CD14-positive monocyte (primary cell): ENCODE measurements around the gene KMT2A. TPM values are rescaled to one million over a fixed set of nuclear protein-coding genes. Genes with fewer than 3 reads are reported as not detected.

Experiments used
- DNase-seq, 3 donors: peaks; one replicate each; pipeline ENCODE4 v3.0.0-alpha.2; 2011 to 2022
- H2AFZ ChIP-seq: 2 replicates; pipeline ENCODE4 v1.6.0; 2012; ENCODE audit warnings: mild to moderate bottlenecking, low read depth, low read length, inconsistent platforms; ENCODE audit not compliant: insufficient read depth, poor library complexity, severe bottlenecking
- H3K27ac ChIP-seq, 2 donors: 1 replicate in 1 of 2; 2 replicates in 1 of 2; pipeline ENCODE4 v1.5.1; 2012 to 2013; ENCODE audit warnings: low read length in 2 of 2, control low read depth in 1 of 2, inconsistent platforms in 1 of 2, low read depth in 1 of 2, mild to moderate bottlenecking in 1 of 2
- H3K27me3 ChIP-seq, 2 donors: one replicate each; pipeline versions ENCODE4 v1.6.0 to v1.6.1; 2011 to 2013; ENCODE audit warnings: low read length in 2 of 2; ENCODE audit not compliant: control insufficient read depth in 2 of 2, insufficient read depth in 2 of 2
- H3K36me3 ChIP-seq, 2 donors: replicated peaks in 1 of 2; 1 replicate in 1 of 2; 2 replicates in 1 of 2; pipeline versions ENCODE4 v1.5.1 to v1.6.1; 2012 to 2013; ENCODE audit warnings: low read length in 2 of 2, control low read depth in 1 of 2, inconsistent platforms in 1 of 2, mild to moderate bottlenecking in 1 of 2; ENCODE audit not compliant: insufficient read depth in 2 of 2, control insufficient read depth in 1 of 2
- H3K4me1 ChIP-seq, 2 donors: 1 replicate in 1 of 2; 2 replicates in 1 of 2; pipeline versions ENCODE4 v1.5.1 to v1.6.1; 2012 to 2013; ENCODE audit warnings: low read length in 2 of 2, control low read depth in 1 of 2, inconsistent platforms in 1 of 2, mild to moderate bottlenecking in 1 of 2, moderate library complexity in 1 of 2; ENCODE audit not compliant: insufficient read depth in 2 of 2, control insufficient read depth in 1 of 2
- H3K4me2 ChIP-seq: replicated peaks from 2 replicates; pipeline ENCODE3; 2012; ENCODE audit warnings: low read length, moderate library complexity, mild to moderate bottlenecking; ENCODE audit not compliant: poor library complexity, severe bottlenecking; ENCODE audit errors: extremely low read depth
- H3K4me3 ChIP-seq, 3 experiments: fragments of 200-600 bp in 1 of 3; sonication (generic) in 1 of 3; replicated peaks in 1 of 3; 1 replicate in 2 of 3; 2 replicates in 1 of 3; pipeline ENCODE4 v1.5.1; 2011 to 2013; ENCODE audit warnings: low read length in 3 of 3, mild to moderate bottlenecking in 3 of 3, control low read depth in 2 of 3, low read depth in 2 of 3, inconsistent platforms in 1 of 3, moderate library complexity in 1 of 3
- H3K79me2 ChIP-seq: 2 replicates; pipeline ENCODE4 v1.6.0; 2012; ENCODE audit warnings: mild to moderate bottlenecking, control low read depth, inconsistent platforms, low read length, moderate library complexity; ENCODE audit not compliant: insufficient read depth
- H3K9ac ChIP-seq: 2 replicates; pipeline ENCODE4 v1.6.0; 2017; ENCODE audit warnings: low read length, mild to moderate bottlenecking; ENCODE audit not compliant: insufficient read depth, poor library complexity, severe bottlenecking
- H3K9me3 ChIP-seq, 2 donors: replicated peaks in 1 of 2; 1 replicate in 1 of 2; 2 replicates in 1 of 2; pipeline versions ENCODE4 v1.5.1 to v1.6.1; 2012 to 2013; ENCODE audit warnings: low read length in 2 of 2, control low read depth in 1 of 2; ENCODE audit not compliant: control insufficient read depth in 1 of 2, insufficient read depth in 1 of 2
- H4K20me1 ChIP-seq: 2 replicates; pipeline ENCODE4 v1.6.0; 2012; ENCODE audit warnings: mild to moderate bottlenecking, low read length, control low read depth, moderate library complexity; ENCODE audit not compliant: insufficient read depth
- H3K27ac Mint-ChIP-seq, 7 donors: one replicate each; pipeline ENCODE4 v1.8.0; 2020; ENCODE audit warnings: mild to moderate bottlenecking in 7 of 7, mixed read lengths in 7 of 7, moderate library complexity in 6 of 7, inconsistent platforms in 2 of 7
- H3K27me3 Mint-ChIP-seq, 3 donors: one replicate each; pipeline ENCODE4 v1.8.0; 2021 to 2022; ENCODE audit warnings: low read depth in 3 of 3, mild to moderate bottlenecking in 3 of 3, mixed read lengths in 3 of 3, moderate library complexity in 3 of 3, inconsistent platforms in 1 of 3
- H3K36me3 Mint-ChIP-seq, 2 donors: one replicate each; pipeline ENCODE4 v1.8.0; 2020; ENCODE audit warnings: mixed read lengths in 2 of 2, inconsistent platforms in 1 of 2, mild to moderate bottlenecking in 1 of 2
- H3K4me1 Mint-ChIP-seq: one replicate; pipeline ENCODE4 v1.8.0; 2020; ENCODE audit warnings: mild to moderate bottlenecking, mixed read lengths
- H3K4me3 Mint-ChIP-seq, 2 donors: one replicate each; pipeline ENCODE4 v1.8.0; 2020; ENCODE audit warnings: mild to moderate bottlenecking in 2 of 2, mixed read lengths in 2 of 2, moderate library complexity in 1 of 2
- H3K9me3 Mint-ChIP-seq, 7 donors: one replicate each; pipeline ENCODE4 v1.8.0; 2020 to 2022; ENCODE audit warnings: mixed read lengths in 7 of 7, mild to moderate bottlenecking in 6 of 7, moderate library complexity in 6 of 7, inconsistent platforms in 2 of 7
- WGBS: methylation state at CpG from one replicate; pipeline ENCODE4 v1.1.5; 2013; ENCODE audit warnings: missing lambda C conversion rate; ENCODE audit not compliant: insufficient coverage; 5-methylcytosine and 5-hydroxymethylcytosine counted together
- intact Hi-C, 2 donors: fragments of 100-400 bp; cut with micrococcal nuclease; formaldehyde crosslinking; loops; one replicate each; pipeline versions ENCODE4 v1.15.0 to v1.15.1; 2023
- polyA plus RNA-seq, 3 donors: library from polyadenylated mRNA; depleted of rRNA in 1 of 3; unstranded in 2 of 3; stranded (reverse) in 1 of 3; fragments of 300-500 nt in 2 of 3; fragments of >200 nt in 1 of 3; fragmentation: Illumina TruSeq in 2 of 3; gene quantifications; 1 replicate in 2 of 3; 2 replicates in 1 of 3; pipeline ENCODE4 v1.2.3, GENCODE V29; 2012 to 2021
- TF ChIP-seq, protein P1 (sequence below): fragments of 200-600 bp; IDR thresholded peaks from one replicate; pipeline ENCODE4 v1.8.0; 2022; ENCODE audit warnings: antibody characterized with exemption, mild to moderate bottlenecking

The KMT2A gene
- polyA plus RNA-seq, 3 donors = 3.3 to 21.7 (median 3.5) TPM

DNA sequence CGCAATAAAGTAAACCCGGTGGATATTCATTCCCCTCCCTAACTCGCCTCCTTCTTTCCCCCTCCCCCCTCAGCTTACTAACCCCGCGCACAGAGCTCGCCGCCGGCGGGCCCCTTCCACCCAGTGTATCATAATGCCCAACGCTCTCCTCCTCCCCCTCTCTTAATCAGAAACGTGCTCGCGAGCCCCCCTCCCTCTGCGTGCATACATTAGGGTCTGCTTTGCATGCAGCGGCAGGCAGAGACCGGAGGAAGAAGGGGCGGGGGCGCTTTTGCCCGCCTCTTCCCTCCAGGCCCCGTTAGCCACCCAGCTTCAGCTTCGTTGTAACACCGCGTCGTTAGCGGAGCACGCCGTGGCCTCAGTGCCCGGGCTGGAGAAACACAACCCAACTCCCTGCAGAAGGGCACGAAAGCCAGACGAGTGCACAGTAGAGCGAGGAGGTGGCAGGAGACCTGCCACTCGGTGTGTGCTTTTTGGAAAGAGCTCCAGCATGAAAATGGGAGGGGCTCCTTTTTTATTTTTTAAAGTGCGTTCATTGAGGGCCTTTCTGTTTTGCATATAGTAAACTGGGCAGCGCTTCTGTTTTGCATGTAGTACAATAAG is 901 bp upstream of the KMT2A start:
- Histone ChIP-seq H3K79me2 (peaks cover 38% of the 10 kb centered on the region), H3K27ac (peak overlapping the region; percentile 70 to 73), H3K36me3 (no peaks in the 10 kb centered on the region), H3K4me3 (peak overlapping the region; percentile 85 to 94 (median 94)), H3K9ac (peak overlapping the region; percentile 77), H2AFZ (peak overlapping the region; percentile 93), H3K27me3 (no peaks in the 10 kb centered on the region), H3K9me3 (no peaks in the 10 kb centered on the region), H4K20me1 (peaks cover 37% of the 10 kb centered on the region), H3K4me2 (peak overlapping the region; percentile 84), H3K4me1 (peaks cover 39 to 51% of the 10 kb centered on the region in 2 donors)
- Mint-ChIP-seq H3K4me1 (peaks cover 45% of the 10 kb centered on the region), H3K27ac (peak overlapping the region; percentile 74 to 89 (median 86)), H3K36me3 (peaks cover 0 to 3% of the 10 kb centered on the region in 2 donors), H3K27me3 (peaks cover 0 to 6% (median 0%) of the 10 kb centered on the region in 3 donors), H3K9me3 (no peaks in the 10 kb centered on the region), H3K4me3 (peak overlapping the region; percentile 91 to 94)
- WGBS = under 1% methylated on average over 26 of the region's 34 CpGs
- intact Hi-C loops = loop anchor here in 1 of 2 donors (5.0 kb wide), 1 partner anchor 33 kb away; the partner anchor contains the start of gene ATP5MG
- peak; percentile 23 to 32 (median 30) for DNase-seq
- TF ChIP-seq, protein P1, sequence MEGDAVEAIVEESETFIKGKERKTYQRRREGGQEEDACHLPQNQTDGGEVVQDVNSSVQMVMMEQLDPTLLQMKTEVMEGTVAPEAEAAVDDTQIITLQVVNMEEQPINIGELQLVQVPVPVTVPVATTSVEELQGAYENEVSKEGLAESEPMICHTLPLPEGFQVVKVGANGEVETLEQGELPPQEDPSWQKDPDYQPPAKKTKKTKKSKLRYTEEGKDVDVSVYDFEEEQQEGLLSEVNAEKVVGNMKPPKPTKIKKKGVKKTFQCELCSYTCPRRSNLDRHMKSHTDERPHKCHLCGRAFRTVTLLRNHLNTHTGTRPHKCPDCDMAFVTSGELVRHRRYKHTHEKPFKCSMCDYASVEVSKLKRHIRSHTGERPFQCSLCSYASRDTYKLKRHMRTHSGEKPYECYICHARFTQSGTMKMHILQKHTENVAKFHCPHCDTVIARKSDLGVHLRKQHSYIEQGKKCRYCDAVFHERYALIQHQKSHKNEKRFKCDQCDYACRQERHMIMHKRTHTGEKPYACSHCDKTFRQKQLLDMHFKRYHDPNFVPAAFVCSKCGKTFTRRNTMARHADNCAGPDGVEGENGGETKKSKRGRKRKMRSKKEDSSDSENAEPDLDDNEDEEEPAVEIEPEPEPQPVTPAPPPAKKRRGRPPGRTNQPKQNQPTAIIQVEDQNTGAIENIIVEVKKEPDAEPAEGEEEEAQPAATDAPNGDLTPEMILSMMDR = no peak

DNA sequence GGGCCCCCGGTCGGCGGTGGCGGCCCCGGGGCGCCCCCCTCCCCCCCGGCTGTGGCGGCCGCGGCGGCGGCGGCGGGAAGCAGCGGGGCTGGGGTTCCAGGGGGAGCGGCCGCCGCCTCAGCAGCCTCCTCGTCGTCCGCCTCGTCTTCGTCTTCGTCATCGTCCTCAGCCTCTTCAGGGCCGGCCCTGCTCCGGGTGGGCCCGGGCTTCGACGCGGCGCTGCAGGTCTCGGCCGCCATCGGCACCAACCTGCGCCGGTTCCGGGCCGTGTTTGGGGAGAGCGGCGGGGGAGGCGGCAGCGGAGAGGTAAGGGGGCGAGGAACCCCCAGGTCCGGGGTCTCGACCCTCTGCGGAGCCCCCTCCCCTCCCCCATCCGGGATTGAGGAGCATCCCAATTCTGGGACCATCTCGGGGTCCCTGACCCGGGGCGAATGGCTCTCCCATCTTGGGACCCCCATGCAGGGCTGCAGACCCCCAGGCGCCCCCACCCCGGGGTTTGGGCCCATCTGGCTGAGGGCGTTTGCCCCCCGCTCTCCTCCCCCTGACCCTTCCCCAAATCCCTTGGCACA is 431 bp downstream of the KMT2A start:
- Histone ChIP-seq H2AFZ (peak overlapping the region; percentile 93), H3K4me3 (peak overlapping the region; percentile 85 to 94 (median 92)), H3K27me3 (no peaks in the 10 kb centered on the region), H3K4me2 (peak overlapping the region; percentile 84), H3K4me1 (peaks cover 39 to 52% of the 10 kb centered on the region in 2 donors), H3K36me3 (peaks cover 0 to 1% of the 10 kb centered on the region in 2 donors), H3K9ac (peak overlapping the region; percentile 77), H3K79me2 (peaks cover 52% of the 10 kb centered on the region), H3K9me3 (no peaks in the 10 kb centered on the region), H4K20me1 (peaks cover 50% of the 10 kb centered on the region), H3K27ac (peak overlapping the region; percentile 9 to 73)
- intact Hi-C loops = loop anchor here (2.0 to 5.0 kb wide), 2 partner anchors 34 to 36 kb away; partner anchors contain the start of gene ATP5MG (in 2 of the 2)
- H3K4me3 Mint-ChIP-seq = peak overlapping the region; percentile 93 to 96
- peaks cover 55% of the 10 kb centered on the region for H3K4me1 Mint-ChIP-seq
- H3K9me3 Mint-ChIP-seq = no peaks in the 10 kb centered on the region
- H3K36me3 Mint-ChIP-seq = peaks cover 3 to 6% of the 10 kb centered on the region in 2 donors
- peaks cover 0 to 4% (median 0%) of the 10 kb centered on the region in 3 donors for H3K27me3 Mint-ChIP-seq
- under 1% methylated on average over 44 of the region's 55 CpGs for whole genome bisulfite sequencing
- H3K27ac Mint-ChIP-seq = peak overlapping the region in 6 of 7 donors; percentile 65 to 87 (median 76)
- peak in 1 of 3 donors; percentile 26 for DNase-seq
- TF ChIP-seq, protein P1 = no peak
